K562 (cell line): Measurements from ENCODE around the gene HHLA2.

Experiments used
- CTCF ChIP-seq, 3 experiments: IDR thresholded peaks in 2 of 3; conservative IDR thresholded peaks in 1 of 3; 2 replicates each; pipeline ENCODE4 v1.5.1; 2011 to 2012; ENCODE audit warnings: low read length in 3 of 3, mild to moderate bottlenecking in 3 of 3, control low read depth in 2 of 3, improper control_type of control experiment in 1 of 3, inconsistent platforms in 1 of 3, low read depth in 1 of 3, mixed read lengths in 1 of 3, moderate library complexity in 1 of 3; ENCODE audit not compliant: insufficient read depth in 2 of 3
- FOXM1 ChIP-seq, 2 experiments: fragments of 450-650 bp in 1 of 2; sonication (generic) in 1 of 2; formaldehyde crosslinking in 1 of 2; IDR thresholded peaks; 2 replicates each; pipeline versions ENCODE4 v1.6.1 to v1.9.0; 2017 to 2022; ENCODE audit warnings: low read depth in 2 of 2, mild to moderate bottlenecking in 2 of 2, missing genetic modification reagents in 1 of 2, moderate library complexity in 1 of 2
- HMG20B ChIP-seq: fragments of 250-450 bp; sonication (Bioruptor Pico); IDR thresholded peaks from 2 replicates; pipeline ENCODE4 v1.5.0; 2021; ENCODE audit warnings: mild to moderate bottlenecking
- MAFF ChIP-seq: IDR thresholded peaks from 2 replicates; pipeline ENCODE4 v1.6.1; 2012; ENCODE audit warnings: low read length, improper control_type of control experiment
- POLR2AphosphoS5 ChIP-seq: IDR thresholded peaks from 2 replicates; pipeline ENCODE4 v1.6.1; 2011; ENCODE audit warnings: mild to moderate bottlenecking, low read depth, low read length, moderate library complexity; ENCODE audit not compliant: control insufficient read depth, insufficient read depth
- RAD21 ChIP-seq, 2 experiments: fragments of 250-450 bp in 1 of 2; fragments of 450-650 bp in 1 of 2; sonication (Bioruptor Pico) in 1 of 2; formaldehyde crosslinking in 1 of 2; IDR thresholded peaks in 1 of 2; conservative IDR thresholded peaks in 1 of 2; 2 replicates each; pipeline versions ENCODE4 v1.4.0 to v1.8.0; 2020 to 2022; ENCODE audit warnings: mild to moderate bottlenecking in 2 of 2, moderate library complexity in 1 of 2
- SMAD1 ChIP-seq: fragments of 150-350 bp; IDR thresholded peaks from 2 replicates; pipeline ENCODE4 v1.6.1; 2014; ENCODE audit warnings: low read length, low read depth; ENCODE audit not compliant: partially characterized antibody
- SMARCE1 ChIP-seq: fragments of 450-650 bp; IDR thresholded peaks from 2 replicates; pipeline ENCODE4 v1.7.1; 2016; ENCODE audit warnings: mild to moderate bottlenecking
- SRF ChIP-seq, 2 experiments: fragments of 250-450, 450-650 bp in 1 of 2; sonication (Bioruptor Pico) in 1 of 2; sonication (generic) in 1 of 2; formaldehyde crosslinking; IDR thresholded peaks; 2 replicates each; pipeline versions ENCODE4 v1.5.0 to v1.5.1; 2020 to 2022; ENCODE audit warnings: mild to moderate bottlenecking in 1 of 2, missing genetic modification reagents in 1 of 2
- ZNF41 ChIP-seq: fragments of 250-450 bp; sonication (Bioruptor Pico); conservative IDR thresholded peaks from 2 replicates; pipeline ENCODE4 v1.4.0; 2020; ENCODE audit warnings: mild to moderate bottlenecking
- TF ChIP-seq, protein P1 (sequence below): fragments of 450-650 bp; IDR thresholded peaks from 2 replicates; pipeline ENCODE4 v1.6.1; 2016; ENCODE audit warnings: low read depth

- TF ChIP-seq HMG20B (CRISPR knock-in tag) (no peak), MAFF (no peak), ZNF41 (CRISPR knock-in tag) (no peak), SMARCE1 (no peak), SRF (CRISPR knock-in tag; IDR thresholded peaks at IDR 0.05) (no peak), SMAD1 (no peak), RAD21 (CRISPR knock-in tag; conservative IDR thresholded peaks at IDR 0.05 in 1 of 2, IDR thresholded peaks at IDR 0.05 in 1 of 2) (no peak), POLR2AphosphoS5 (no peak), FOXM1 (IDR thresholded peaks at IDR 0.05; ENCODE audit: low read depth) (no peak), FOXM1 (CRISPR knock-in tag; IDR thresholded peaks at IDR 0.05; ENCODE audit: low read depth) (no peak), CTCF (IDR thresholded peaks at IDR 0.05 in 2 of 3, conservative IDR thresholded peaks at IDR 0.05 in 1 of 3; ENCODE audit: insufficient read depth in 2 of 3, low read depth in 1 of 3, low read length in 3 of 3) (no peak)
- TF ChIP-seq, protein P1, sequence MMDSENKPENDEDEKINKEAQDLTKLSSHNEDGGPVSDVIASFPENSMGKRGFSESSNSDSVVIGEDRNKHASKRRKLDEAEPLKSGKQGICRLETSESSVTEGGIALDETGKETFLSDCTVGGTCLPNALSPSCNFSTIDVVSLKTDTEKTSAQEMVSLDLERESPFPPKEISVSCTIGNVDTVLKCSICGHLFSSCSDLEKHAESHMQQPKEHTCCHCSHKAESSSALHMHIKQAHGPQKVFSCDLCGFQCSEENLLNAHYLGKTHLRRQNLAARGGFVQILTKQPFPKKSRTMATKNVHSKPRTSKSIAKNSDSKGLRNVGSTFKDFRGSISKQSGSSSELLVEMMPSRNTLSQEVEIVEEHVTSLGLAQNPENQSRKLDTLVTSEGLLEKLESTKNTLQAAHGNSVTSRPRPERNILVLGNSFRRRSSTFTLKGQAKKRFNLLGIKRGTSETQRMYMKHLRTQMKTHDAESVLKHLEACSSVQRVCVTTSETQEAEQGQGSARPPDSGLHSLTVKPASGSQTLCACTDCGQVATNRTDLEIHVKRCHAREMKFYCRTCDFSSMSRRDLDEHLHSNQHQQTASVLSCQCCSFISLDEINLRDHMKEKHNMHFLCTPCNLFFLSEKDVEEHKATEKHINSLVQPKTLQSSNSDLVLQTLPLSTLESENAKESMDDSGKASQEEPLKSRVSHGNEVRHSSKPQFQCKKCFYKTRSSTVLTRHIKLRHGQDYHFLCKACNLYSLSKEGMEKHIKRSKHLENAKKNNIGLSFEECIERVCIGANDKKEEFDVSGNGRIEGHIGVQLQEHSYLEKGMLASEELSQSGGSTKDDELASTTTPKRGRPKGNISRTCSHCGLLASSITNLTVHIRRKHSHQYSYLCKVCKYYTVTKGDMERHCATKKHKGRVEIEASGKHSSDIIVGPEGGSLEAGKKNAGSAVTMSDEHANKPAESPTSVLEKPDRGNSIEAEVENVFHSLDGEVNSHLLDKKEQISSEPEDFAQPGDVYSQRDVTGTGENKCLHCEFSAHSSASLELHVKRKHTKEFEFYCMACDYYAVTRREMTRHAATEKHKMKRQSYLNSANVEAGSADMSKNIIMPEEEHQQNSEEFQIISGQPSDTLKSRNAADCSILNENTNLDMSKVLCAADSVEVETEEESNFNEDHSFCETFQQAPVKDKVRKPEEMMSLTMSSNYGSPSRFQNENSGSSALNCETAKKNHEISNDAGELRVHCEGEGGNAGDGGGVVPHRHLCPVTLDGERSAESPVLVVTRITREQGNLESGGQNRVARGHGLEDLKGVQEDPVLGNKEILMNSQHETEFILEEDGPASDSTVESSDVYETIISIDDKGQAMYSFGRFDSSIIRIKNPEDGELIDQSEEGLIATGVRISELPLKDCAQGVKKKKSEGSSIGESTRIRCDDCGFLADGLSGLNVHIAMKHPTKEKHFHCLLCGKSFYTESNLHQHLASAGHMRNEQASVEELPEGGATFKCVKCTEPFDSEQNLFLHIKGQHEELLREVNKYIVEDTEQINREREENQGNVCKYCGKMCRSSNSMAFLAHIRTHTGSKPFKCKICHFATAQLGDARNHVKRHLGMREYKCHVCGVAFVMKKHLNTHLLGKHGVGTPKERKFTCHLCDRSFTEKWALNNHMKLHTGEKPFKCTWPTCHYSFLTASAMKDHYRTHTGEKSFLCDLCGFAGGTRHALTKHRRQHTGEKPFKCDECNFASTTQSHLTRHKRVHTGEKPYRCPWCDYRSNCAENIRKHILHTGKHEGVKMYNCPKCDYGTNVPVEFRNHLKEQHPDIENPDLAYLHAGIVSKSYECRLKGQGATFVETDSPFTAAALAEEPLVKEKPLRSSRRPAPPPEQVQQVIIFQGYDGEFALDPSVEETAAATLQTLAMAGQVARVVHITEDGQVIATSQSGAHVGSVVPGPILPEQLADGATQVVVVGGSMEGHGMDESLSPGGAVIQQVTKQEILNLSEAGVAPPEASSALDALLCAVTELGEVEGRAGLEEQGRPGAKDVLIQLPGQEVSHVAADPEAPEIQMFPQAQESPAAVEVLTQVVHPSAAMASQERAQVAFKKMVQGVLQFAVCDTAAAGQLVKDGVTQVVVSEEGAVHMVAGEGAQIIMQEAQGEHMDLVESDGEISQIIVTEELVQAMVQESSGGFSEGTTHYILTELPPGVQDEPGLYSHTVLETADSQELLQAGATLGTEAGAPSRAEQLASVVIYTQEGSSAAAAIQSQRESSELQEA: no peak
These were observed 82.0 kb downstream of the HHLA2 start for GRCh38 chr3:108378153-108378951.
